Epithelial cell of umbilical artery (primary cell): Measurements from ENCODE around the gene MLKL. TPM values are rescaled to one million over a fixed set of nuclear protein-coding genes. Genes with fewer than 3 reads are reported as not detected.

ENCODE experiments used
- total RNA-seq: library from RNA; depleted of rRNA; stranded (reverse); fragments of >200 nt; gene quantifications from 2 replicates; pipeline ENCODE4 v1.2.3, GENCODE V29; 2014

The MLKL gene
- 21.4 and 40.3 TPM in 2 replicates for total RNA-seq

GRCh38 chr16:74700438-74701225, at the start of gene MLKL:
TSS of gene MLKL (minus strand) at chr16:74700862. CDS start at chr16:74695757, 5,105 bp downstream.

DNA sequence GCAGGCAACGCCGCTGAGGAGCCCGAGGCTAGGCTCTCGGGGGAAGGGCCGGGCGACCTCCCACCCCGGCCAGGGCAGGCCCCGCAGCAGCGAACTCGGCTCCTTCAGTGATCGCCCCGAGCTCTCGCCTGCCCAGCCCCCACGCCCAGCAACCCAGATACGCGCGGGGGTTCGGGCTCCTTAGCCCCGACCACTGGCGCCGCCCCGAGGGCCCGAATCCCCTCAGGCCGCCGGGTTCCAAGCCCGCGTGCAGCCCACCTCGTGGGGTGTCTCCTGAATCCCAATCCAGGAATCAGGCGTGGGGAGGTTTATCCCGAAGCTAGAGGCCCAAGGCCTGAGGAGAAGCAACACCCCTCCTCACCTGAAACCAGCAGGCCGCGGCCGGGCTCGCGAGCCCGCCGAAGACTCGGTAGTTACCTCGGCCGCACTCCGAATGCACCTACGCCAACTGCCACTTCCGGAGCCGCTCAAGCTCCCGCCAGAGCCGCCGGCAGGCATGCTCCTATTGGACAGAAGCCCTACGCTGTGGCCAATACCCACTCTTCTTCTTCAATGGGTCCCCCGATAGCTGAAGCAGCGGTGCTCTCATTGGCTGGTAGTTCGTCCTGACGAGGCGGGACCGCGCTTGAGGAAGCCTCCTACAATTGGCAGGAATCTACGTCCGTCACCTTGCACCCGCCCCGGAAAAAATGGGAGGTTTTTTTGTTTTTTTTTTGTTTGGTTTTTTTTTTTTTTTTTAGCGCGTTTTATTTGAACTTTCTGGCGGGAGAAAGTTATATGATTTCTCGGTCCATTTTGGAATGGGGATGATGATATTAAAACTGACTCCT, 34.0 kb downstream of the MLKL start, which contains the start of gene RFWD3:
TSS of gene RFWD3 (minus strand) at position 453 of the 830 bp plus-strand sequence. CDS start 5,428 bp downstream, outside the sequence.

Other genes starting within 250 kb of the MLKL start
- gene GLG1, start 93.7 kb downstream of the MLKL start, total RNA-seq = 82.5 and 112 TPM in 2 replicates
- gene RFWD3, start 34.0 kb downstream of the MLKL start, total RNA-seq = 18.8 and 29.2 TPM in 2 replicates
- gene FA2H, start 74.0 kb upstream of the MLKL start, total RNA-seq = not detected in 2 replicates